GM19463 (cell line): ENCODE measurements around the gene WFDC6.
"Not testable (repeated sequence)": the region's sequence is repeated elsewhere in the genome, so short reads cannot be mapped to it uniquely, and the experiment has no call there.

Experiments
- ATAC-seq: cut with Tn5 transposase; IDR thresholded peaks from one replicate; pipeline ENCODE4 v1.9.1; 2021; ENCODE audit warnings: mild to moderate bottlenecking, moderate library complexity; ENCODE audit not compliant: unreplicated experiment

The WFDC6 gene

GRCh38 chr20:45539382-45539781 is at the start of gene WFDC6:
Gene WFDC6 (minus strand): TSS chr20:45539482. CDS start chr20:45539407, 75 bp downstream.
- no peak for ATAC-seq

GRCh38 chr20:45588800-45589199 is 49.5 kb upstream of the WFDC6 start:
- ATAC-seq, result no peak

GRCh38 chr20:45585986-45586385 is 46.7 kb upstream of the WFDC6 start:
- not testable (repeated sequence) for ATAC-seq

GRCh38 chr20:45584294-45584693 is 45.0 kb upstream of the WFDC6 start:
- ATAC-seq, result not testable (repeated sequence)

GRCh38 chr20:45583502-45583901 is 44.2 kb upstream of the WFDC6 start:
- no peak for ATAC-seq

GRCh38 chr20:45581702-45582101 is 42.4 kb upstream of the WFDC6 start:
- no peak for ATAC-seq

GRCh38 chr20:45579184-45579583 is 39.9 kb upstream of the WFDC6 start, which contains the start of gene WFDC8:
Gene WFDC8 (minus strand): TSS chr20:45579284. CDS start chr20:45579247, 37 bp downstream.
- no peak for ATAC-seq

- ATAC-seq, result no peak
Measured at GRCh38 chr20:45578231-45578630, 38.9 kb upstream of the WFDC6 start.

- no peak for ATAC-seq
Measured at GRCh38 chr20:45576995-45577394, 37.7 kb upstream of the WFDC6 start.

GRCh38 chr20:45575931-45576330 is 36.6 kb upstream of the WFDC6 start:
- no peak for ATAC-seq

GRCh38 chr20:45569650-45570049 is 30.4 kb upstream of the WFDC6 start:
- not testable (repeated sequence) for ATAC-seq

GRCh38 chr20:45564760-45565276 is 25.5 kb upstream of the WFDC6 start:
- no peak for ATAC-seq

GRCh38 chr20:45555198-45555597 is 15.9 kb upstream of the WFDC6 start:
- no peak for ATAC-seq

GRCh38 chr20:45552456-45552855 is 13.2 kb upstream of the WFDC6 start:
- ATAC-seq, result no peak

GRCh38 chr20:45550765-45551164 is 11.5 kb upstream of the WFDC6 start:
- no peak for ATAC-seq

- ATAC-seq, result no peak
Measured at GRCh38 chr20:45548410-45548809, 9.1 kb upstream of the WFDC6 start.

GRCh38 chr20:45547206-45547770 is 8.0 kb upstream of the WFDC6 start, which contains the start of gene EPPIN:
Gene EPPIN (minus strand): TSS chr20:45547401. CDS start chr20:45547357, 44 bp downstream.
- ATAC-seq, result no peak

GRCh38 chr20:45545754-45546453 is 6.6 kb upstream of the WFDC6 start:
- no peak for ATAC-seq

- ATAC-seq, result no peak
Measured at GRCh38 chr20:45545351-45545750, 6.1 kb upstream of the WFDC6 start.

GRCh38 chr20:45538209-45538799 is 978 bp downstream of the WFDC6 start:
- ATAC-seq, result no peak

GRCh38 chr20:45527294-45527693 is 12.0 kb downstream of the WFDC6 start:
- ATAC-seq, result no peak

GRCh38 chr20:45523821-45524220 is 15.5 kb downstream of the WFDC6 start:
- no peak for ATAC-seq
